Testis (tissue), 3 donors: Measurements from ENCODE around the gene FBXW7. TPM values are rescaled to one million over a fixed set of nuclear protein-coding genes. Genes with fewer than 3 reads are reported as not detected.

Experiments used
- DNase-seq: peaks from one replicate; pipeline ENCODE4 v3.0.0-alpha.2; 2019
- H3K27ac ChIP-seq, 2 donors: fragments of 200-600 bp; sonication (generic); one replicate each; pipeline ENCODE4 v1.5.1; 2019
- H3K27me3 ChIP-seq: fragments of 200-600 bp; sonication (generic); one replicate; pipeline ENCODE4 v1.5.1; 2019
- H3K36me3 ChIP-seq: fragments of 200-600 bp; sonication (generic); one replicate; pipeline ENCODE4 v1.5.1; 2017; ENCODE audit warnings: low read depth; ENCODE audit errors: missing control alignments
- H3K4me1 ChIP-seq: fragments of 200-600 bp; sonication (generic); one replicate; pipeline ENCODE4 v1.5.1; 2019
- H3K4me3 ChIP-seq, 2 donors: fragments of 200-600 bp; sonication (generic); one replicate each; pipeline ENCODE4 v1.5.1; 2017 to 2019
- H3K9me3 ChIP-seq: fragments of 200-600 bp; sonication (generic); one replicate; pipeline ENCODE4 v1.5.1; 2017
- POLR2A ChIP-seq: fragments of 450-650 bp; IDR thresholded peaks from one replicate; pipeline ENCODE4 v1.6.1; 2017; ENCODE audit warnings: antibody characterized with exemption, mild to moderate bottlenecking, moderate library complexity
- WGBS, 2 donors: methylation state at CpG; one replicate each; pipeline ENCODE4 v1.1.5; 2018; 5-methylcytosine and 5-hydroxymethylcytosine counted together
- intact Hi-C: fragments of 100-400 bp; cut with DNase I; formaldehyde crosslinking; loops from one replicate; pipeline ENCODE4 v1.15.1; 2023; ENCODE audit warnings: low total_unique reads
- microRNA-seq, 2 donors: library from miRNA; unstranded; fragments of <30 nt; microRNA quantifications; one replicate each; pipeline ENCODE4, GENCODE V29; 2016; ENCODE audit warnings: borderline number of aligned reads in 2 of 2, borderline replicate concordance in 1 of 2
- polyA plus RNA-seq: library from polyadenylated mRNA; stranded (reverse); fragments of 350-450 nt; fragmentation: Illumina TruSeq; extraction: RNeasy Lipid Tissue Mini Kit (QIAGEN cat#74804); gene quantifications from one replicate; pipeline ENCODE4 v1.2.3, GENCODE V29; 2014; ENCODE audit warnings: low read depth, low replicate concordance; ENCODE audit not compliant: insufficient read depth
- small RNA-seq, 2 donors: library from RNA; depleted of rRNA; stranded (forward); fragments of <200 nt; gene quantifications; one replicate each; pipeline ENCODE3, GENCODE V24; 2016
- total RNA-seq, 2 donors: library from RNA; depleted of rRNA; stranded (reverse); fragments of >200 nt; gene quantifications; one replicate each; pipeline ENCODE4 v1.2.3, GENCODE V29; 2016
- TF ChIP-seq, protein P1 (sequence below), 3 experiments: fragments of 450-650 bp in 2 of 3; fragments of 200-600 bp in 1 of 3; sonication (generic) in 1 of 3; IDR thresholded peaks; one replicate each; pipeline ENCODE4 v1.5.1; 2016 to 2019; ENCODE audit warnings: antibody characterized with exemption in 3 of 3, mild to moderate bottlenecking in 2 of 3, moderate library complexity in 1 of 3

The FBXW7 gene
- total and polyA plus RNA-seq, 3 donors from 2014 or later = 44.8 to 68.5 (median 55.4) TPM

DNA sequence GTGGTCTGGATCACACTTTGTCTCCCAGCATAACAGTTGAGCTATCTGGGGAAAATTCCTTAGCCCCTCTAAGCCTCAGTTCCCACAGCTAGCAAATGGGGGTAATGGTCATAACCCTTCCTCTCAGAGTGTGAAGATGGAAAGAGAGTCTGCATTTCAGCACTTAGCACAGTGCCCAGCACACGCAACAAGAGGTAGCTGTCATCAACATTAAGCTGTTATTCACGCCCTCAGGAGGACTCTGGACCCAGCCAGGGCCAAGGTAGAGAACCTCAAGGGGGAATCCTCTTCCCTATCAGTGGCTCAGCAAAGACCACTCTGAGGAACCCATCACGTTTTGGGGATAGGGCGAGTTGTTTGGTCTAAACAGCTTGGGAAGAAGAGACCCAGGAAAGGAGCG lies 258.6 kb downstream of the FBXW7 start:
- 93 to 97% methylated on average over 5 of the region's 5 CpGs for WGBS, 2 donors

DNA sequence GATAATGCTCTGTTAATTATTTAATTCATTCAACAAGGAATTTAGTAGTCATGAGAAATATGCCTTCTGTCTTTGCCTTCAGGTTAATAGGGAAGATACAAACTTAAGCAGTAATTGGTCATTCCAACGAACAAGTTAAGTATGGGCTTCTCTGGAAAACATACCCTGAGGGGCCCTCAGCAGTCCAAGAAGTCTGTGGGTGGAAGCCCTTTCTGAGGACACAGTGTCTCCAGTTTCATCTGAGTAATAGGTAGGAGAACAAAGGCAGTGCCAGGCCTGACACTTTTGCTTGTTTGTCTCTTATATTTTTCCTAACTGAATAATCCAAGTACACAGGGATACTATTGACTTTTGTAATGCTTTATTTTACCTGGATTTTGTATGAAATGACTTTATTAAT lies 262.5 kb downstream of the FBXW7 start:
- Histone ChIP-seq H3K27me3 (no peaks in the 10 kb centered on the region), H3K4me3 (no peak overlapping the region), H3K36me3 (no peaks in the 10 kb centered on the region), H3K4me1 (no peaks in the 10 kb centered on the region), H3K27ac (no peak overlapping the region), H3K9me3 (no peaks in the 10 kb centered on the region)
- TF ChIP-seq, protein P1, sequence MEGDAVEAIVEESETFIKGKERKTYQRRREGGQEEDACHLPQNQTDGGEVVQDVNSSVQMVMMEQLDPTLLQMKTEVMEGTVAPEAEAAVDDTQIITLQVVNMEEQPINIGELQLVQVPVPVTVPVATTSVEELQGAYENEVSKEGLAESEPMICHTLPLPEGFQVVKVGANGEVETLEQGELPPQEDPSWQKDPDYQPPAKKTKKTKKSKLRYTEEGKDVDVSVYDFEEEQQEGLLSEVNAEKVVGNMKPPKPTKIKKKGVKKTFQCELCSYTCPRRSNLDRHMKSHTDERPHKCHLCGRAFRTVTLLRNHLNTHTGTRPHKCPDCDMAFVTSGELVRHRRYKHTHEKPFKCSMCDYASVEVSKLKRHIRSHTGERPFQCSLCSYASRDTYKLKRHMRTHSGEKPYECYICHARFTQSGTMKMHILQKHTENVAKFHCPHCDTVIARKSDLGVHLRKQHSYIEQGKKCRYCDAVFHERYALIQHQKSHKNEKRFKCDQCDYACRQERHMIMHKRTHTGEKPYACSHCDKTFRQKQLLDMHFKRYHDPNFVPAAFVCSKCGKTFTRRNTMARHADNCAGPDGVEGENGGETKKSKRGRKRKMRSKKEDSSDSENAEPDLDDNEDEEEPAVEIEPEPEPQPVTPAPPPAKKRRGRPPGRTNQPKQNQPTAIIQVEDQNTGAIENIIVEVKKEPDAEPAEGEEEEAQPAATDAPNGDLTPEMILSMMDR (IDR thresholded peaks at IDR 0.05) = no peak
- no peak for TF ChIP-seq POLR2A
- DNase-seq = no peak
- WGBS, 2 donors = 27 to 39% methylated on average over 1 of the region's 1 CpG
- intact Hi-C loops = no loop called here

More for the DNA sequence above, 258.6 kb downstream of the FBXW7 start:
- no peak overlapping the region for H3K27ac ChIP-seq
- no peak for DNase-seq
- no peaks in the 10 kb centered on the region for H3K36me3 ChIP-seq
- no peak overlapping the region for H3K4me3 ChIP-seq
- intact Hi-C loops = no loop called here
- TF ChIP-seq, protein P1 (IDR thresholded peaks at IDR 0.05) = no peak
- no peak for TF ChIP-seq POLR2A
- H3K9me3 ChIP-seq = no peaks in the 10 kb centered on the region
- H3K27me3 ChIP-seq = no peaks in the 10 kb centered on the region
- H3K4me1 ChIP-seq = no peaks in the 10 kb centered on the region

Small RNA genes within 50 kb of the gene (microRNA-seq; reads per million reads assigned to microRNA genes)
- 0 to 1.4 reads per million in 2 donors for gene MIR3140

Small RNA genes within 50 kb of the gene (small RNA-seq; reads per million reads assigned to genes)
- gene MIR3140 = 0 reads per million in 2 donors

Other genes with a start within 250 kb of the FBXW7 start
- gene TMEM154, start 143.9 kb upstream of the FBXW7 start, total RNA-seq = under 1 TPM; 0.56 to 0.63 TPM
- gene TMEM154, start 143.9 kb upstream of the FBXW7 start, polyA plus RNA-seq = 0.57 TPM
- 1 to 10 TPM; 2.2 to 3.2 TPM for gene TIGD4, start 243.6 kb upstream of the FBXW7 start, total RNA-seq
- gene TIGD4, start 243.6 kb upstream of the FBXW7 start, polyA plus RNA-seq = 6.7 TPM
- 10 to 100 TPM; 31.7 to 37.0 TPM for gene ARFIP1, start 243.9 kb upstream of the FBXW7 start, total RNA-seq
- gene ARFIP1, start 243.9 kb upstream of the FBXW7 start, polyA plus RNA-seq = 22.3 TPM